CD14-positive monocyte (primary cell): ENCODE measurements around the gene PTPRD. TPM values are rescaled to one million over a fixed set of nuclear protein-coding genes. Genes with fewer than 3 reads are reported as not detected.

Experiments
- DNase-seq, 3 donors: peaks; one replicate each; pipeline ENCODE4 v3.0.0-alpha.2; 2011 to 2022
- H2AFZ ChIP-seq: 2 replicates; pipeline ENCODE4 v1.6.0; 2012; ENCODE audit warnings: mild to moderate bottlenecking, low read depth, low read length, inconsistent platforms; ENCODE audit not compliant: insufficient read depth, poor library complexity, severe bottlenecking
- H3K27ac ChIP-seq, 2 donors: 1 replicate in 1 of 2; 2 replicates in 1 of 2; pipeline ENCODE4 v1.5.1; 2012 to 2013; ENCODE audit warnings: low read length in 2 of 2, control low read depth in 1 of 2, inconsistent platforms in 1 of 2, low read depth in 1 of 2, mild to moderate bottlenecking in 1 of 2
- H3K27me3 ChIP-seq, 2 donors: one replicate each; pipeline versions ENCODE4 v1.6.0 to v1.6.1; 2011 to 2013; ENCODE audit warnings: low read length in 2 of 2; ENCODE audit not compliant: control insufficient read depth in 2 of 2, insufficient read depth in 2 of 2
- H3K36me3 ChIP-seq, 2 donors: replicated peaks in 1 of 2; 1 replicate in 1 of 2; 2 replicates in 1 of 2; pipeline versions ENCODE4 v1.5.1 to v1.6.1; 2012 to 2013; ENCODE audit warnings: low read length in 2 of 2, control low read depth in 1 of 2, inconsistent platforms in 1 of 2, mild to moderate bottlenecking in 1 of 2; ENCODE audit not compliant: insufficient read depth in 2 of 2, control insufficient read depth in 1 of 2
- H3K4me1 ChIP-seq, 2 donors: 1 replicate in 1 of 2; 2 replicates in 1 of 2; pipeline versions ENCODE4 v1.5.1 to v1.6.1; 2012 to 2013; ENCODE audit warnings: low read length in 2 of 2, control low read depth in 1 of 2, inconsistent platforms in 1 of 2, mild to moderate bottlenecking in 1 of 2, moderate library complexity in 1 of 2; ENCODE audit not compliant: insufficient read depth in 2 of 2, control insufficient read depth in 1 of 2
- H3K4me2 ChIP-seq: replicated peaks from 2 replicates; pipeline ENCODE3; 2012; ENCODE audit warnings: low read length, moderate library complexity, mild to moderate bottlenecking; ENCODE audit not compliant: poor library complexity, severe bottlenecking; ENCODE audit errors: extremely low read depth
- H3K4me3 ChIP-seq, 3 experiments: fragments of 200-600 bp in 1 of 3; sonication (generic) in 1 of 3; replicated peaks in 1 of 3; 1 replicate in 2 of 3; 2 replicates in 1 of 3; pipeline ENCODE4 v1.5.1; 2011 to 2013; ENCODE audit warnings: low read length in 3 of 3, mild to moderate bottlenecking in 3 of 3, control low read depth in 2 of 3, low read depth in 2 of 3, inconsistent platforms in 1 of 3, moderate library complexity in 1 of 3
- H3K79me2 ChIP-seq: 2 replicates; pipeline ENCODE4 v1.6.0; 2012; ENCODE audit warnings: mild to moderate bottlenecking, control low read depth, inconsistent platforms, low read length, moderate library complexity; ENCODE audit not compliant: insufficient read depth
- H3K9ac ChIP-seq: 2 replicates; pipeline ENCODE4 v1.6.0; 2017; ENCODE audit warnings: low read length, mild to moderate bottlenecking; ENCODE audit not compliant: insufficient read depth, poor library complexity, severe bottlenecking
- H3K9me3 ChIP-seq, 2 donors: replicated peaks in 1 of 2; 1 replicate in 1 of 2; 2 replicates in 1 of 2; pipeline versions ENCODE4 v1.5.1 to v1.6.1; 2012 to 2013; ENCODE audit warnings: low read length in 2 of 2, control low read depth in 1 of 2; ENCODE audit not compliant: control insufficient read depth in 1 of 2, insufficient read depth in 1 of 2
- H4K20me1 ChIP-seq: 2 replicates; pipeline ENCODE4 v1.6.0; 2012; ENCODE audit warnings: mild to moderate bottlenecking, low read length, control low read depth, moderate library complexity; ENCODE audit not compliant: insufficient read depth
- H3K27ac Mint-ChIP-seq, 7 donors: one replicate each; pipeline ENCODE4 v1.8.0; 2020; ENCODE audit warnings: mild to moderate bottlenecking in 7 of 7, mixed read lengths in 7 of 7, moderate library complexity in 6 of 7, inconsistent platforms in 2 of 7
- H3K27me3 Mint-ChIP-seq, 3 donors: one replicate each; pipeline ENCODE4 v1.8.0; 2021 to 2022; ENCODE audit warnings: low read depth in 3 of 3, mild to moderate bottlenecking in 3 of 3, mixed read lengths in 3 of 3, moderate library complexity in 3 of 3, inconsistent platforms in 1 of 3
- H3K36me3 Mint-ChIP-seq, 2 donors: one replicate each; pipeline ENCODE4 v1.8.0; 2020; ENCODE audit warnings: mixed read lengths in 2 of 2, inconsistent platforms in 1 of 2, mild to moderate bottlenecking in 1 of 2
- H3K4me1 Mint-ChIP-seq: one replicate; pipeline ENCODE4 v1.8.0; 2020; ENCODE audit warnings: mild to moderate bottlenecking, mixed read lengths
- H3K4me3 Mint-ChIP-seq, 2 donors: one replicate each; pipeline ENCODE4 v1.8.0; 2020; ENCODE audit warnings: mild to moderate bottlenecking in 2 of 2, mixed read lengths in 2 of 2, moderate library complexity in 1 of 2
- H3K9me3 Mint-ChIP-seq, 7 donors: one replicate each; pipeline ENCODE4 v1.8.0; 2020 to 2022; ENCODE audit warnings: mixed read lengths in 7 of 7, mild to moderate bottlenecking in 6 of 7, moderate library complexity in 6 of 7, inconsistent platforms in 2 of 7
- WGBS: methylation state at CpG from one replicate; pipeline ENCODE4 v1.1.5; 2013; ENCODE audit warnings: missing lambda C conversion rate; ENCODE audit not compliant: insufficient coverage; 5-methylcytosine and 5-hydroxymethylcytosine counted together
- intact Hi-C, 2 donors: fragments of 100-400 bp; cut with micrococcal nuclease; formaldehyde crosslinking; loops; one replicate each; pipeline versions ENCODE4 v1.15.0 to v1.15.1; 2023
- polyA plus RNA-seq, 3 donors: library from polyadenylated mRNA; depleted of rRNA in 1 of 3; unstranded in 2 of 3; stranded (reverse) in 1 of 3; fragments of 300-500 nt in 2 of 3; fragments of >200 nt in 1 of 3; fragmentation: Illumina TruSeq in 2 of 3; gene quantifications; 1 replicate in 2 of 3; 2 replicates in 1 of 3; pipeline ENCODE4 v1.2.3, GENCODE V29; 2012 to 2021
- TF ChIP-seq, protein P1 (sequence below): fragments of 200-600 bp; IDR thresholded peaks from one replicate; pipeline ENCODE4 v1.8.0; 2022; ENCODE audit warnings: antibody characterized with exemption, mild to moderate bottlenecking

PTPRD gene
- polyA plus RNA-seq, 3 donors = not detected

DNA sequence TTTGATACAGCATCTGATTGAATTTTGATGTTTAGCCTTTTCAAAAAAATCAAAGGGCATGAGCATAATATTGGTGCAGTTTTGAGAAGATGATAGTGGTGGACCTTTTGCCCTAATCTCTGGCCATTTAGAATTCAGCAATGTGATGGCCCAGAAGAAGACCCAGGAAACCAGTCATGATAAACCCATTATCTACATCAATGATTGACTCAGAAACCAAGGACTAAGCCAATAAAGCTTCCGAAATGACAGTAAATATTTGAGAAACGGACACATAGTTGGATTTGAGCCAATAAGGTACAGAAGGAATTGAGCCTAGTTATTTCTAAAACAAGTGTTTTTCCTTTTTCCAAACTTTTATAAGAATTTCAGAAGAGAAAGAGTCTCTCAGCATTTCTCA, 1654.4 kb downstream of the PTPRD start:
- Mint-ChIP-seq H3K4me1 (no peaks in the 10 kb centered on the region), H3K4me3 (no peak overlapping the region), H3K27me3 (no peaks in the 10 kb centered on the region), H3K36me3 (no peaks in the 10 kb centered on the region), H3K9me3 (peaks cover 0 to under 1% (median 0%) of the 10 kb centered on the region in 7 donors), H3K27ac (no peak overlapping the region)
- H3K9me3 ChIP-seq = no peaks in the 10 kb centered on the region
- no peak overlapping the region for H3K4me3 ChIP-seq
- no peak overlapping the region for H2AFZ ChIP-seq
- intact Hi-C loops = no loop called here
- H3K27ac ChIP-seq = no peak overlapping the region
- H3K79me2 ChIP-seq = no peaks in the 10 kb centered on the region
- DNase-seq = no peak
- H4K20me1 ChIP-seq = no peaks in the 10 kb centered on the region
- H3K27me3 ChIP-seq = no peaks in the 10 kb centered on the region
- no peak overlapping the region for H3K4me2 ChIP-seq
- no peak overlapping the region for H3K9ac ChIP-seq
- H3K36me3 ChIP-seq = no peaks in the 10 kb centered on the region
- H3K4me1 ChIP-seq = no peaks in the 10 kb centered on the region
- TF ChIP-seq, protein P1, sequence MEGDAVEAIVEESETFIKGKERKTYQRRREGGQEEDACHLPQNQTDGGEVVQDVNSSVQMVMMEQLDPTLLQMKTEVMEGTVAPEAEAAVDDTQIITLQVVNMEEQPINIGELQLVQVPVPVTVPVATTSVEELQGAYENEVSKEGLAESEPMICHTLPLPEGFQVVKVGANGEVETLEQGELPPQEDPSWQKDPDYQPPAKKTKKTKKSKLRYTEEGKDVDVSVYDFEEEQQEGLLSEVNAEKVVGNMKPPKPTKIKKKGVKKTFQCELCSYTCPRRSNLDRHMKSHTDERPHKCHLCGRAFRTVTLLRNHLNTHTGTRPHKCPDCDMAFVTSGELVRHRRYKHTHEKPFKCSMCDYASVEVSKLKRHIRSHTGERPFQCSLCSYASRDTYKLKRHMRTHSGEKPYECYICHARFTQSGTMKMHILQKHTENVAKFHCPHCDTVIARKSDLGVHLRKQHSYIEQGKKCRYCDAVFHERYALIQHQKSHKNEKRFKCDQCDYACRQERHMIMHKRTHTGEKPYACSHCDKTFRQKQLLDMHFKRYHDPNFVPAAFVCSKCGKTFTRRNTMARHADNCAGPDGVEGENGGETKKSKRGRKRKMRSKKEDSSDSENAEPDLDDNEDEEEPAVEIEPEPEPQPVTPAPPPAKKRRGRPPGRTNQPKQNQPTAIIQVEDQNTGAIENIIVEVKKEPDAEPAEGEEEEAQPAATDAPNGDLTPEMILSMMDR = no peak
- no CpG with 5 or more reads among the region's 2 CpGs for WGBS

DNA sequence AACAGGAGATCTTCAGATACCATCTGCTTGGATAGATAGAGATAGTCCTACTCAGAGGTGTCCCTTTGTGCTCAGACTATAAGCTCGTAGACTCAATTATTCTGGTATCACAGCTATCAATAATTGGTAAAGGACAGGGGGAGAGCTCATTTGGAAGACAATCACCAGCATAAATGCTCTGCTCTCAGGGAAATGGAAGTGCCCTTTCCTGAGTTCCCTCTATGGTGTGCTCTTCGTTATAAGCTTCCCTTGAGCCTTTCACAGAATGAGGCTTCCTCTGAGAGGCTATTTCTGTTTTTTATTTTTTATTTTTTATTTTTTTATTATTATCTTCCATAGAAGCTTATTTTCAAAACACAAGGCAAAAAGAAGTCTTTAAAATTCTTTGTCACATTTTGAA, 1657.5 kb downstream of the PTPRD start:
- no peaks in the 10 kb centered on the region for H4K20me1 ChIP-seq
- WGBS = no CpG with 5 or more reads among the region's 2 CpGs
- no peaks in the 10 kb centered on the region for H3K4me1 ChIP-seq
- no peaks in the 10 kb centered on the region for H3K79me2 ChIP-seq
- no peak overlapping the region for H2AFZ ChIP-seq
- H3K9me3 ChIP-seq = no peaks in the 10 kb centered on the region
- H3K27ac ChIP-seq = no peak overlapping the region
- TF ChIP-seq, protein P1 = no peak
- no peaks in the 10 kb centered on the region for H3K9me3 Mint-ChIP-seq
- H3K4me3 ChIP-seq = no peak overlapping the region
- no peak overlapping the region for H3K9ac ChIP-seq
- no peaks in the 10 kb centered on the region for H3K36me3 Mint-ChIP-seq
- H3K4me3 Mint-ChIP-seq = no peak overlapping the region
- no peaks in the 10 kb centered on the region for H3K27me3 ChIP-seq
- no peaks in the 10 kb centered on the region for H3K36me3 ChIP-seq
- no peaks in the 10 kb centered on the region for H3K27me3 Mint-ChIP-seq
- DNase-seq = no peak
- intact Hi-C loops = no loop called here
- H3K4me2 ChIP-seq = no peak overlapping the region
- H3K27ac Mint-ChIP-seq = no peak overlapping the region
- H3K4me1 Mint-ChIP-seq = no peaks in the 10 kb centered on the region
